GM10266 (cell line): ENCODE measurements around the gene PCBP3.
A peak's percentile ranks its signal among the peaks of the same experiment; 100 is the strongest.

ENCODE experiments used
- DNase-seq: peaks from one replicate; pipeline ENCODE4 v3.0.0; 2012; ENCODE audit errors: extremely low spot score
- TF ChIP-seq, protein P1 (sequence below): IDR thresholded peaks from 2 replicates; pipeline ENCODE4 v1.5.1; 2012; ENCODE audit warnings: mild to moderate bottlenecking, low read depth; ENCODE audit not compliant: control insufficient read depth, insufficient read depth; ENCODE audit errors: missing control alignments

Gene PCBP3

GRCh38 chr21:45643021-45643980 is at the start of gene PCBP3:
Gene PCBP3, plus strand, starts transcription at chr21:45643725. Its CDS starts 206,361 bp downstream, at chr21:45850086.
- TF ChIP-seq, protein P1, sequence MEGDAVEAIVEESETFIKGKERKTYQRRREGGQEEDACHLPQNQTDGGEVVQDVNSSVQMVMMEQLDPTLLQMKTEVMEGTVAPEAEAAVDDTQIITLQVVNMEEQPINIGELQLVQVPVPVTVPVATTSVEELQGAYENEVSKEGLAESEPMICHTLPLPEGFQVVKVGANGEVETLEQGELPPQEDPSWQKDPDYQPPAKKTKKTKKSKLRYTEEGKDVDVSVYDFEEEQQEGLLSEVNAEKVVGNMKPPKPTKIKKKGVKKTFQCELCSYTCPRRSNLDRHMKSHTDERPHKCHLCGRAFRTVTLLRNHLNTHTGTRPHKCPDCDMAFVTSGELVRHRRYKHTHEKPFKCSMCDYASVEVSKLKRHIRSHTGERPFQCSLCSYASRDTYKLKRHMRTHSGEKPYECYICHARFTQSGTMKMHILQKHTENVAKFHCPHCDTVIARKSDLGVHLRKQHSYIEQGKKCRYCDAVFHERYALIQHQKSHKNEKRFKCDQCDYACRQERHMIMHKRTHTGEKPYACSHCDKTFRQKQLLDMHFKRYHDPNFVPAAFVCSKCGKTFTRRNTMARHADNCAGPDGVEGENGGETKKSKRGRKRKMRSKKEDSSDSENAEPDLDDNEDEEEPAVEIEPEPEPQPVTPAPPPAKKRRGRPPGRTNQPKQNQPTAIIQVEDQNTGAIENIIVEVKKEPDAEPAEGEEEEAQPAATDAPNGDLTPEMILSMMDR: no peak
- DNase-seq: peak; percentile 99

DNA sequence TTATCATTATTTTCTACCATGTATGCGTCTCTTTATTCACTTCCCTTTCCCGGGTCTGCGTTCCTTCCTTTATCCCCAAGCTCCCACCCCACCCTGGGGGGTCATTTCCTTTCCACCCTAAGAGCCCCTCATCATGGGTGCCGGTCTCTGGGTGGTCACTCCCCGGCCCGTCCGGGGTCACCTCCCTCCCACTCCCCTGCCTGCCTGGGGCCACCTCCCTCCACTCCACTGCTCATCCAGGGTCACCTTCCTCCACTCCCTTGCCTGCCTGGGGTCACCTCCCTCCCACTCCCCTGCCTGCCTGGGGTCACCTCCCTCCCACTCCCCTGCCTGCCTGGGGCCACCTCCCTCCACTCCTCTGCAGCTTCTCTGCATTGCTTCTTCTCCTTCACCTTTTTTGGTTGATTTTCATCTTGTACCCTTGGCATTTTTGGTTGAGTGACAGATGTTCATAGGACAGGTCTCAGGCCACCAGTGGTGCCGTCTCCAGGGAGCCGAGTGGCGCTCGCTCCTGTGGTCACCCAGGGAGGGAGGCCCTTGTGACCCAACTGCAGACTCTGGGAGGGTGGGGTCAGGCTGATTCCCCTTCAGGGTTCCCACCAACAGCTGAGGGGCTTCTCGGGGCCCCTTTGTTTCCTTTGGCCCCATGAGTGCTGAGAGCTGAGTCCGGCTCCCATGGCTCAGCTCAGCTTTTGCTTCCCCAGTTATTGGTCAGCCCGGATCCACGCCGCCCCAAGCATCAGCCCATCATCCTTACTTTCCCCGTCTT is 48.6 kb upstream of the PCBP3 start:
- no peak for DNase-seq
- TF ChIP-seq, protein P1: no peak

DNA sequence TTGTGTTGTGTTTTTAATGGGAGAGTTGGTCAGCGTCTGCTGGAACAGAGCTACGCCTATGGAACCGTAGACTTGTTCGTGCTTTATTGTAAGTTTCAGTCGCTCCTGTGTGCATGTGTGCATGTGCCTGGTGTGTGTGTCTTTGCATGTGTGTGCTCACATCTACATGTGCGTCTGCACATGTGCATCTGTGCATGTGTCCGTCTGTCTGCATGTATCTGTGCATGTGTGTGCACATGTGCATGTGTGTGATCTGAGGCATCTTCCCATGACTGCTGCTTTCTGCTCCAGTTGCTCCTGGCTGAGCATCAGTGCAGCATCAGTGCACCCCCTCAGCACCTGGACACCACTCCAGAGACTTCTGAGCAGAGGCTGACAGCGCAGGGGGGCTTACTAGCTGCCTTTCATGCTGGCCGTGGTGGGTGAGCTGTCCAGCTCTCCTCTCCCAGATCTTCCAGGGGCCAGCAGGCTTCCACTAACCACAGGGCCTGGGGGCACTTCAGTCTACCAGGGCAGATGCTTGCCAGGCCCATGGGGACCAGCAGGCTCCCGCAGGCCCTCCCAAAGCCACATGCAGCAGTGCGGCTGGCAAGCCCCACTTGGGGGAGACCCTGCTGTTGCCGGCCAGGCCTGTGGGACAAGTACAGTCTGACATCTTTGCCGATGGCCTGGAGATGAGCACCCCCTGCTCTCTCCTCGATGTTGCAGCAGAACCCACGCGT is 47.8 kb upstream of the PCBP3 start:
- TF ChIP-seq, protein P1: no peak
- no peak for DNase-seq

GRCh38 chr21:45596704-45597318 is 46.7 kb upstream of the PCBP3 start:
- TF ChIP-seq, protein P1: peak; percentile 88

DNA sequence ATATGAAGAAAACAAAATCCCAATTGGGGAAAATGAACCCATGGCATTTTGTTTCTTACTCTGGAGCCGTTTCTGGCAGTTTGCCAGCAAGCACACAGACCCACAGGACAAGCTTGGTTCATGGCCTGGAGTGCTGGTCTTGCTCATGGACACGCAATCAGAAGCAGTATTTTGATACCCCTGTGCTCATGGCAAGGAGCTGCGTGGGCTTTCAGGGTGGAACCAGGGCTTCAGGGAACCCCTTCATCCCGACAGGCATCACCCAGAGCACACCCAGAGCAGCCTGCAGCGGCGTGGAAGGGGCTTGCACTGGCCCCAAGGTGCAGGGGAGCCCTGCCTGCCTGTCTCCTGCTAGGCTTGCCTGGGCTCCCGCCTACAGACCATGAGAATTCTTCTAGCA is 45.4 kb upstream of the PCBP3 start:
- DNase-seq: no peak
- TF ChIP-seq, protein P1: no peak

More at GRCh38 chr21:45596704-45597318, 46.7 kb upstream of the PCBP3 start:
- peak; percentile 72 for DNase-seq

DNA sequence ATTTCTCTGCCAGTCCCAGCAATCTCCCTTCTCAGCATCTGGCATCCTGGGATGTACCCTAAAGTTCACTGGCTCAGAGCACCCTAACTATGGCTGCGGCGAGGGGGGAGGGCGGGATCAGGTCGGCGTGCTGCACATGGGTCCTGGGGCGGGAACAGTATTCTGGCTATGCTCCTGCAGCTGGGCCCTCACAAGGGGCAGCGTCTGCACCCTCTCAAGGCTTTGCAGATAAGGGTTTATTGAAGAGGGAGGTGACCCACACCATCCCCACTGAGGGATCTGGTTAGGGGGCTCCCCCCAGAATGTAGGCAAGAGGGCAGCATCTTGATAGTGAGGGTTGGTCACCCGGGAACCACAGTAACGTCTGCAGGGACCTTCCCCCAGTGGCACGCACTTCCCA is 44.9 kb upstream of the PCBP3 start:
- no peak for DNase-seq
- TF ChIP-seq, protein P1: no peak
